Measurements from ENCODE around the gene SLC29A1.

SLC29A1 gene

GRCh38 chr6:44264154-44265006 lies 41.0 kb downstream of the SLC29A1 start:
- in situ Hi-C loops (cut with MboI; ENCODE audit: low sequenced_read_pairs): no loop called here

GRCh38 chr6:44265007-44265721 lies 41.8 kb downstream of the SLC29A1 start, which contains the start of gene NFKBIE:
NFKBIE (minus strand) TSS chr6:44265551; CDS start chr6:44265346, 205 bp downstream.
- in situ Hi-C loops (cut with MboI; ENCODE audit: low sequenced_read_pairs): no loop called here

- in situ Hi-C loops (cut with MboI; ENCODE audit: low sequenced_read_pairs): no loop called here
These were observed 42.4 kb downstream of the SLC29A1 start for GRCh38 chr6:44265722-44266233.

- in situ Hi-C loops (cut with MboI; ENCODE audit: low sequenced_read_pairs): no loop called here
These were observed 43.0 kb downstream of the SLC29A1 start for GRCh38 chr6:44266347-44266746.

- in situ Hi-C loops (cut with MboI; ENCODE audit: low sequenced_read_pairs): no loop called here
These were observed 43.9 kb downstream of the SLC29A1 start for GRCh38 chr6:44267252-44267651.

GRCh38 chr6:44268095-44268628 lies 44.8 kb downstream of the SLC29A1 start:
- in situ Hi-C loops (cut with MboI; ENCODE audit: low sequenced_read_pairs): no loop called here

- in situ Hi-C loops (cut with MboI; ENCODE audit: low sequenced_read_pairs): no loop called here
These were observed 46.0 kb downstream of the SLC29A1 start for GRCh38 chr6:44269178-44269920.

GRCh38 chr6:44269921-44270525 lies 46.6 kb downstream of the SLC29A1 start, which contains the start of gene TMEM151B:
TMEM151B (plus strand) TSS chr6:44270450; CDS start chr6:44270743, 293 bp downstream.
- in situ Hi-C loops (cut with MboI; ENCODE audit: low sequenced_read_pairs): no loop called here

- in situ Hi-C loops (cut with MboI; ENCODE audit: low sequenced_read_pairs): no loop called here
These were observed 47.4 kb downstream of the SLC29A1 start for GRCh38 chr6:44270526-44271405.

GRCh38 chr6:44271406-44271723 lies 48.0 kb downstream of the SLC29A1 start:
- in situ Hi-C loops (cut with MboI; ENCODE audit: low sequenced_read_pairs): no loop called here

GRCh38 chr6:44271914-44272313 lies 48.5 kb downstream of the SLC29A1 start:
- in situ Hi-C loops (cut with MboI; ENCODE audit: low sequenced_read_pairs): no loop called here

GRCh38 chr6:44272529-44272928 lies 49.1 kb downstream of the SLC29A1 start:
- in situ Hi-C loops (cut with MboI; ENCODE audit: low sequenced_read_pairs): no loop called here

GRCh38 chr6:44272999-44273566 lies 49.7 kb downstream of the SLC29A1 start:
- in situ Hi-C loops (cut with MboI; ENCODE audit: low sequenced_read_pairs): no loop called here

GRCh38 chr6:44273617-44274016 lies 50.2 kb downstream of the SLC29A1 start:
- in situ Hi-C loops (cut with MboI; ENCODE audit: low sequenced_read_pairs): no loop called here

GRCh38 chr6:44275271-44275748 lies 51.9 kb downstream of the SLC29A1 start:
- in situ Hi-C loops (cut with MboI; ENCODE audit: low sequenced_read_pairs): no loop called here

GRCh38 chr6:44275749-44276648 lies 52.6 kb downstream of the SLC29A1 start:
- in situ Hi-C loops (cut with MboI; ENCODE audit: low sequenced_read_pairs): no loop called here

GRCh38 chr6:44276667-44277640 lies 53.6 kb downstream of the SLC29A1 start:
- in situ Hi-C loops (cut with MboI; ENCODE audit: low sequenced_read_pairs): no loop called here

Data from HL-60/S4 (cell line).